HG02763 (cell line): Measurements from ENCODE around the gene LMBRD1.
"Not testable (repeated sequence)": the region's sequence is repeated elsewhere in the genome, so short reads cannot be mapped to it uniquely, and the experiment has no call there.

ENCODE experiments used
- ATAC-seq: cut with Tn5 transposase; IDR thresholded peaks from one replicate; pipeline ENCODE4 v1.9.1; 2021; ENCODE audit warnings: mild to moderate bottlenecking, moderate library complexity; ENCODE audit not compliant: unreplicated experiment

LMBRD1 gene

DNA sequence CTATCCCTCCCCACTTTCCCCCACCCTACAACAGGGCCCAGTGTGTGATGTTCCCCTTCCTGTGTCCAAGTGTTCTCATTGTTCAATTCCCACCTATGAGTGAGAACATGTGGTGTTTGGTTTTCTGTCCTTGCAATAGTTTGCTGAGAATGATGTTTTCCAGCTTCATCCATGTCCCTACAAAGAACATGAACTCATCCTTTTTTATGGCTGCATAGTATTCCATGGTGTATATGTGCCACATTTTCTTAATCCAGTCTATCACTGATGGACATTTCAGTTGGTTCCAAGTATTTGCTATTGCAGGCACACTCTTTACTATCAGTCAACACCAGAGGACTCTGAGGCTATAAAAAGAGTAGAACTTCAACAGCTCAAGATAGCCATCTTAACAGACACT is 2.0 kb upstream of the LMBRD1 start:
- ATAC-seq: not testable (repeated sequence)

- ATAC-seq: peak; percentile 25
Observed at GRCh38 chr6:69796073-69796641, 653 bp downstream of the LMBRD1 start.

GRCh38 chr6:69795469-69796072 is 1.2 kb downstream of the LMBRD1 start:
- ATAC-seq: peak; percentile 36

GRCh38 chr6:69792292-69792691 is 4.5 kb downstream of the LMBRD1 start:
- no peak for ATAC-seq

- peak; percentile 31 for ATAC-seq
Observed at GRCh38 chr6:69791065-69791471, 5.7 kb downstream of the LMBRD1 start.

DNA sequence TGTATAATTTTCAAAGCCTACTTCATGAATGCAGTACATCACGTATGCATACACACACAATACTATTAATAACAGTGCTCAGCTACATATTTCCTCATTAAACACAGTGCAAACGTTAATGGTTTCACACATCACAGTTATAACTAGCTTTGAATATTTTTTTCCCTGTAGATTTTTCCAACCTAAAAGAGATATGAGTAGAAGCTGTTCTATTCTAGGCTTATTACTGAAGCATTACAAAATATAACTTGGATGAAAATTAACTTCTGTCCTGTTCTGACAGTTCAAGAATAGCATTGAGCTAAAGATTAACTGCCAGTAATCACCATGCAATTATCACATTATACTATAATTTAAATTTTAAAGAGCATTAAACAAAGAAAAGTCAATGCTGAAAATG is 6.2 kb downstream of the LMBRD1 start:
- no peak for ATAC-seq

- ATAC-seq: no peak
Observed at GRCh38 chr6:69789578-69789977, 7.2 kb downstream of the LMBRD1 start.

DNA sequence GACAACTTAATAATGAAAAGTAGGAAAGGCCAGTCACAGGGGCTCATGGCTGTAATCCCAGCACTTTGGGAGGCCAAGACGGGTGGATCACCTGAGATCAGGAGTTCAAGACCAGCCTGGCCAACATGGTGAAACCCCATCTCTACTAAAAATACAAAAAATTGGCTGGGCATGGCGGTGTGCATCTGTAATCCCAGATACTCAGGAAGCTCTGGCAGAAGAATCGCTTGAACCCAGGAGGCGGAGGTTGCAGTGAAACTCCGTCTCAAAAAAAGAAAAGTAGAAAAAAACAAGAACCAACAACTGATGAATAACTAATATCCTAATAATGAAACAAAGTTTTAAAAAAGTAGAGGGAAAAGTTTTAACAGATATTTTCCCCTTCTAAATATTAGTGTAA is 9.4 kb downstream of the LMBRD1 start:
- ATAC-seq: not testable (repeated sequence)

- no peak for ATAC-seq
Observed at GRCh38 chr6:69785697-69786096, 11.1 kb downstream of the LMBRD1 start.

DNA sequence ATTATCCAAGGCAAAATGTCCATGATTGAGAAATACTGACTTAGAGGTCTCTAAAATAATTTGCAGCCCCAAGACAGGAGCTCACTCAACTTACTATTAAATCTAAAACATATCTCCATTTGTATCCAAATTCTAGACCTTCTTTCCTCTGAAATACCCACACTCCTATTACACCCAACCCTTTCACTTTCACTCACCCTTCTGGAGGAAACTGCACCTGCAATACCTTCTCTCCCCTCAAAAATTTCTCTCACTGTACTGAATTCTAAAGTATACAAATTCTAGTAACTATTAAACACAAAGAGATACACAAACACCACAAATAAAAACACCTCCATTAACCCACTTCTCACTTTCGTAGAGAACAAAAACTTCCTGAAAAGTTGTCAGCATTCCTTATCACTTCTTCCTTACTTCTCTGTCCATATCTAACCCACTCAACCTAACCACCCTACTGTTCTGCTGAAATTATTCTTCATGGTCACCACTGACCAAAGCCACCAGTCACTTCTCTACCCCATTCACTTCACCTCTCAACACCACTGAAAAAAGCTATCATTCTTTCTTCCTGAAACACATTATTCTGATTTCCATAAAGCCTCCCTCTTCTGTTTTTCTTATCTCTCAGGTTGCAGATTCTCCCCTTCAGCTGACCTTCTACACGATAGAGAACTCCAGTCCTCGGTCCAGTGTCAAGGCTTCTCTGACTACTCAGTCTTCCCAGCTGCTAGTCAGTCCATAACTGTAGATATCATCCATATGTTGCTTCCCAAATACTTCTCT is 12.0 kb downstream of the LMBRD1 start:
- peak; percentile 69 for ATAC-seq

- no peak for ATAC-seq
Observed at GRCh38 chr6:69783108-69783507, 13.7 kb downstream of the LMBRD1 start.

DNA sequence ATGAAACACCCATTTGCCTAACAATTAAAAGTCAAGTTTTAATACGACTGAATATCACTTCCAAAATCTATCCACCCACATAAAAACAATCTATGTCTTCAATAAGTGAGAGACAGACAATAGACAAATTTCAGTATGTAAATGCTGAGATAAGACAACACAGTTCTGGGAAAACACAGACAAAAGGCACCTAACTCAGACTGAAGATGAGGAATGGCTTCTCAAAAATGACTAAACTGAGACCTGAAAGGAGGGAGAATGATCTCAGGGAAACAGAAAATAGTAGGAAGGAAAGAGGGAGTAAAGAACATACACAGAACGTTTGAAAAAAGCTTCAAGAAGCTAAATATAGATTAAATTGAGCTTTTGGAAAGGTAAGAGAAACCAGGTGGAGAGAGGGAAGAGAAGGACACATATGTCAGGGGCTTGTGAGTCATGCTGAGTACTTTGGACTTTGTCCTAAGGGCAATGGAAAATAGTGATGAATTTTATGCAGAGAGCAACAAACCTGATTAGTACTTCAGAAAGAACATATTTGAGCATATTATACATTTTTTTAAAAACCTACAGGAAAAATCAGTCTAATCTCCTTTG is 16.1 kb downstream of the LMBRD1 start:
- ATAC-seq: no peak

DNA sequence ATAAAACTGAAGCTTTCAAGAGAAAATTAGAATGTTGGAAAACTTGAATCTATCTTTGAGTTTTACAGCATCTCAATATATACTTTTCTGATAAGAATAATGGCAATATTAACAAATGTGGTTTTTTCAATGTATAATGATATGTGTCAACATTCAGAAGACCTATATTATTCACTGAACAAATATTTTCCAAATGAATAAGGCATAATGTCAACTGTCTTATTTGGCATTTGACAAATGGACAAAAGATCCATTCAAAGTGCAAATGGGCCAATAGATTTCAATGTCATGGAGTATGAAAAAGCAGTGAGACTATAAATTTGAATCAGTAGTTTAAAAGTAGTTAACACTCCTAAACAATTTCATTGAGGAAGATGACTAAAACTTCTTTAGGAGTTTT is 20.9 kb downstream of the LMBRD1 start:
- ATAC-seq: no peak

- no peak for ATAC-seq
Observed at GRCh38 chr6:69775585-69775849, 21.3 kb downstream of the LMBRD1 start.

DNA sequence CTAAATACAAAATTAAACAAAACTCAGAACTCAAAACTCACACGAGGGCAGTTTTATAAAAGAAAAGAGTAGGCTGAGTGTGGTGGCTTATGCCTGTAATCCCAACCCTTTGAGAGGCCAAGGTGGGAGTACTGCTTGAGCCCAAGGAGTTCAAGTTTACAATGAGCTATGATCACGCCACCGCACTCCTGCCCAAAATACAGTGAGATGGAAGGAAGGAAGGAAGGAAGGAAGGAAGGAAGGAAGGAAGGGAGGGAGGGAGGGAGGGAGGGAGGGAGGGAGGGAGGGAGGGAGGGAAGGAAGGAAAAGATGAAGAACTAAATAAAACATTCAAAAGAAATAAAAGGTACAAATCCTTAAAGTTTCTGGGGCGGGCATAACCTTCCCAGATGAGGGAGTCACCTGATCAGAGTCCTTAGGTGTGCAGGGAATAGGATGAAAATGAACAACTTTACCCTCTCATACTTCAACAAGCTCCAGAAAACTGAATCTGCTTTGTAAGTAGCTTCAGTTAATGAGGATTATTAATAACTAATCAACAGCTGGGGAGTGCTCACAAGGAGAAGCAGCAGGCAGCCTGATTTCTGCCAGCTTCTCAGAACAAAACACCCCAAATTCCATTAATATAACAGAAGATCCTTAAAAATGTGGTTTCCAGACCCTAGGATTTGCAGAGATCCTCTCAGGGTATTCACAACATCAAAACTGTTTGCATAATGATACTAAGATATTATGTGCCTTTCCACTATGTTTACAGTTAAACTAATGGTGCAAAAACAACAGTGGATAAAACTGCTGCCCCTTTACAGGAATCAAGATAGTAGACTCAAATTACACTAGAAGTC is 21.8 kb downstream of the LMBRD1 start:
- ATAC-seq: no peak

- ATAC-seq: no peak
Observed at GRCh38 chr6:69771158-69771906, 25.5 kb downstream of the LMBRD1 start.

GRCh38 chr6:69768664-69769063 is 28.1 kb downstream of the LMBRD1 start:
- no peak for ATAC-seq

GRCh38 chr6:69763763-69764162 is 33.0 kb downstream of the LMBRD1 start:
- no peak for ATAC-seq

DNA sequence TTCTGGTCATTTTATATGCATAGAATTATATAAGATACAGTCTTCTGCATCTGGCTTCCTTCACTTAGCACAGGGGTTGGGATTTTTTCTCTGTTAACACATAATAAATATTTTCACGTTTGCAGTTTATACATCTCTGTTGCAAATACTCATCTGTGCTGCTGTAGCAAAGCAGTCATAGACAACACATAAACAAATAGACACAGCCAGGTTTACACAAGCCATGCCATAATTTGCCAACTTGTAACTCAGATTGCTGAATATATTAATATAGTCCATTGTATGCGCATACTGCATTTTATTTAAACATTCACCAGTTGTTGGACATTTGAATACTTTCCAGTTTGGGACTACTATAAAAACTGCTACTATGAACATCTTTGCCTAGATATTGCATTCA is 35.0 kb downstream of the LMBRD1 start:
- ATAC-seq: no peak

- ATAC-seq: no peak
Observed at GRCh38 chr6:69758214-69758613, 38.6 kb downstream of the LMBRD1 start.

- no peak for ATAC-seq
Observed at GRCh38 chr6:69756907-69757306, 39.9 kb downstream of the LMBRD1 start.
